Stimulated activated CD4-positive, alpha-beta T cell treated with anti-CD3 and anti-CD28 coated beads, Interleukin-1b, Interleukin-23, amount 100 ng/mL, for 4 hours (primary cell): ENCODE results near the gene MAPT.

Source experiments
- DNase-seq, 2 donors: peaks; one replicate each; pipeline ENCODE4 v3.0.0-alpha.2; 2020; ENCODE audit warnings: low read depth in 2 of 2

Gene MAPT

GRCh38 chr17:45973946-45974859, 79.8 kb downstream of the MAPT start:
- no peak for DNase-seq

GRCh38 chr17:45974916-45975630, 80.7 kb downstream of the MAPT start:
- no peak for DNase-seq

- DNase-seq, result no peak
Measured at GRCh38 chr17:45975640-45976295, 81.4 kb downstream of the MAPT start.

GRCh38 chr17:45976391-45976754, 82.0 kb downstream of the MAPT start:
- no peak for DNase-seq

- no peak for DNase-seq
Measured at GRCh38 chr17:45976755-45977505, 82.6 kb downstream of the MAPT start.

- no peak for DNase-seq
Measured at GRCh38 chr17:45977506-45977824, 83.1 kb downstream of the MAPT start.

- no peak for DNase-seq
Measured at GRCh38 chr17:45977976-45978626, 83.7 kb downstream of the MAPT start.

GRCh38 chr17:45979137-45979536, 84.8 kb downstream of the MAPT start:
- DNase-seq, result no peak

- DNase-seq, result no peak
Measured at GRCh38 chr17:45980855-45981254, 86.5 kb downstream of the MAPT start.

- DNase-seq, result no peak
Measured at GRCh38 chr17:45981306-45981705, 87.0 kb downstream of the MAPT start.

- DNase-seq, result no peak
Measured at GRCh38 chr17:45982791-45983613, 88.6 kb downstream of the MAPT start.

GRCh38 chr17:45983614-45984310, 89.4 kb downstream of the MAPT start:
- no peak for DNase-seq

- DNase-seq, result no peak
Measured at GRCh38 chr17:45984368-45984767, 90.0 kb downstream of the MAPT start.

- DNase-seq, result no peak
Measured at GRCh38 chr17:45985447-45985846, 91.1 kb downstream of the MAPT start.

GRCh38 chr17:45986056-45986455, 91.7 kb downstream of the MAPT start:
- no peak for DNase-seq

- no peak for DNase-seq
Measured at GRCh38 chr17:45987706-45988105, 93.4 kb downstream of the MAPT start.

- no peak for DNase-seq
Measured at GRCh38 chr17:45989759-45990158, 95.4 kb downstream of the MAPT start.

GRCh38 chr17:45990886-45991285, 96.5 kb downstream of the MAPT start:
- no peak for DNase-seq

GRCh38 chr17:45991341-45991740, 97.0 kb downstream of the MAPT start:
- DNase-seq, result no peak

- no peak for DNase-seq
Measured at GRCh38 chr17:45992175-45992574, 97.8 kb downstream of the MAPT start.
